Endodermal cell (in vitro differentiated cells): ENCODE measurements around the gene SRPRA. TPM values are rescaled to one million over a fixed set of nuclear protein-coding genes. Genes with fewer than 3 reads are reported as not detected.

ENCODE experiments used
- DNase-seq: peaks from one replicate; pipeline ENCODE4 v3.0.0-alpha.2; 2017
- H3K27ac ChIP-seq: 2 replicates; pipeline ENCODE4 v1.5.1; 2013; ENCODE audit warnings: mild to moderate bottlenecking, low read depth, low read length, moderate library complexity
- H3K27me3 ChIP-seq: 2 replicates; pipeline ENCODE4 v1.6.1; 2013; ENCODE audit warnings: mild to moderate bottlenecking, low read length, moderate library complexity; ENCODE audit not compliant: insufficient read depth, control insufficient read depth, poor library complexity, severe bottlenecking
- H3K36me3 ChIP-seq: 2 replicates; pipeline ENCODE4 v1.7.0; 2013; ENCODE audit warnings: mild to moderate bottlenecking, low read length, moderate library complexity; ENCODE audit not compliant: control insufficient read depth, insufficient read depth
- H3K4me1 ChIP-seq: one replicate; pipeline ENCODE4 v1.7.0; 2013; ENCODE audit warnings: low read length; ENCODE audit not compliant: control insufficient read depth, insufficient read depth
- H3K4me3 ChIP-seq: 2 replicates; pipeline ENCODE4 v1.5.1; 2013; ENCODE audit warnings: mild to moderate bottlenecking, low read length, moderate library complexity
- H3K9ac ChIP-seq: 2 replicates; pipeline ENCODE4 v1.6.1; 2013; ENCODE audit warnings: mild to moderate bottlenecking, low read length, moderate library complexity; ENCODE audit not compliant: poor library complexity, severe bottlenecking; ENCODE audit errors: extremely low read depth
- H3K9me3 ChIP-seq: 2 replicates; pipeline ENCODE4 v1.6.1; 2013; ENCODE audit warnings: mild to moderate bottlenecking, low read length, moderate library complexity; ENCODE audit not compliant: control insufficient read depth
- H3K27ac Mint-ChIP-seq: 2 replicates; pipeline ENCODE4 v1.8.0; 2020; ENCODE audit warnings: mixed read lengths
- H3K27me3 Mint-ChIP-seq: 2 replicates; pipeline ENCODE4 v1.8.0; 2021; ENCODE audit warnings: mild to moderate bottlenecking, mixed read lengths; ENCODE audit not compliant: insufficient read depth
- H3K36me3 Mint-ChIP-seq: 2 replicates; pipeline ENCODE4 v1.8.0; 2020; ENCODE audit warnings: low read depth, mixed read lengths
- H3K4me1 Mint-ChIP-seq: 2 replicates; pipeline ENCODE4 v1.8.0; 2020; ENCODE audit warnings: mixed read lengths
- H3K4me3 Mint-ChIP-seq: 2 replicates; pipeline ENCODE4 v1.8.0; 2020; ENCODE audit warnings: mild to moderate bottlenecking, moderate library complexity, mixed read lengths
- H3K9me3 Mint-ChIP-seq: 2 replicates; pipeline ENCODE4 v1.8.0; 2020; ENCODE audit warnings: mild to moderate bottlenecking, mixed read lengths
- WGBS, 2 experiments: methylation state at CpG; one replicate each; pipeline versions ENCODE4 v1.1.5 to v1.1.7; 2013; ENCODE audit warnings: missing lambda C conversion rate in 2 of 2, mixed read lengths in 1 of 2; ENCODE audit not compliant: insufficient coverage in 1 of 2, insufficient read length in 1 of 2; 5-methylcytosine and 5-hydroxymethylcytosine counted together
- total RNA-seq, 2 donors: library from RNA; stranded (reverse); fragmentation: NEBNext Ultra II Directional in 1 of 2; extraction: Animal tissue kit (Norgen Biotek cat#: 25700) in 1 of 2; gene quantifications; 2 replicates in 1 of 2; 3 replicates in 1 of 2; pipeline ENCODE4 v1.2.1, GENCODE V29; 2021
- TF ChIP-seq, protein P1 (sequence below): fragments of 200-600 bp; sonication (generic); conservative IDR thresholded peaks from 2 replicates; pipeline ENCODE4 v1.5.0; 2021; ENCODE audit warnings: antibody characterized with exemption, mild to moderate bottlenecking

SRPRA gene
- total RNA-seq, 2 donors from 2014 or later = 68.4 to 79.2 TPM

- Histone ChIP-seq H3K36me3 (peaks cover 23% of the 10 kb centered on the region), H3K9me3 (no peaks in the 10 kb centered on the region), H3K9ac (no peak overlapping the region), H3K4me1 (no peaks in the 10 kb centered on the region), H3K4me3 (no peak overlapping the region), H3K27me3 (no peaks in the 10 kb centered on the region), H3K27ac (no peak overlapping the region)
- peaks cover 7% of the 10 kb centered on the region for H3K4me1 Mint-ChIP-seq
- H3K4me3 Mint-ChIP-seq = no peak overlapping the region
- no peak overlapping the region for H3K27ac Mint-ChIP-seq
- TF ChIP-seq, protein P1, sequence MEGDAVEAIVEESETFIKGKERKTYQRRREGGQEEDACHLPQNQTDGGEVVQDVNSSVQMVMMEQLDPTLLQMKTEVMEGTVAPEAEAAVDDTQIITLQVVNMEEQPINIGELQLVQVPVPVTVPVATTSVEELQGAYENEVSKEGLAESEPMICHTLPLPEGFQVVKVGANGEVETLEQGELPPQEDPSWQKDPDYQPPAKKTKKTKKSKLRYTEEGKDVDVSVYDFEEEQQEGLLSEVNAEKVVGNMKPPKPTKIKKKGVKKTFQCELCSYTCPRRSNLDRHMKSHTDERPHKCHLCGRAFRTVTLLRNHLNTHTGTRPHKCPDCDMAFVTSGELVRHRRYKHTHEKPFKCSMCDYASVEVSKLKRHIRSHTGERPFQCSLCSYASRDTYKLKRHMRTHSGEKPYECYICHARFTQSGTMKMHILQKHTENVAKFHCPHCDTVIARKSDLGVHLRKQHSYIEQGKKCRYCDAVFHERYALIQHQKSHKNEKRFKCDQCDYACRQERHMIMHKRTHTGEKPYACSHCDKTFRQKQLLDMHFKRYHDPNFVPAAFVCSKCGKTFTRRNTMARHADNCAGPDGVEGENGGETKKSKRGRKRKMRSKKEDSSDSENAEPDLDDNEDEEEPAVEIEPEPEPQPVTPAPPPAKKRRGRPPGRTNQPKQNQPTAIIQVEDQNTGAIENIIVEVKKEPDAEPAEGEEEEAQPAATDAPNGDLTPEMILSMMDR = no peak
- WGBS, 2 experiments = 80 to 95% methylated on average over 1 to 5 of the region's 5 CpGs
- no peak for DNase-seq
- no peaks in the 10 kb centered on the region for H3K27me3 Mint-ChIP-seq
- peaks cover 31% of the 10 kb centered on the region for H3K36me3 Mint-ChIP-seq
- H3K9me3 Mint-ChIP-seq = no peaks in the 10 kb centered on the region
These were observed 25.0 kb upstream of the SRPRA start for GRCh38 chr11:126293726-126294125.

- Mint-ChIP-seq H3K4me3 (no peak overlapping the region), H3K9me3 (no peaks in the 10 kb centered on the region), H3K27ac (peak overlapping the region; percentile 66), H3K4me1 (peaks cover 7% of the 10 kb centered on the region), H3K27me3 (no peaks in the 10 kb centered on the region), H3K36me3 (peaks cover 25% of the 10 kb centered on the region)
- no peak for DNase-seq
- Histone ChIP-seq H3K4me1 (no peaks in the 10 kb centered on the region), H3K27ac (no peak overlapping the region), H3K27me3 (no peaks in the 10 kb centered on the region), H3K9me3 (no peaks in the 10 kb centered on the region), H3K9ac (no peak overlapping the region), H3K36me3 (peaks cover 20% of the 10 kb centered on the region), H3K4me3 (no peak overlapping the region)
- TF ChIP-seq, protein P1 = no peak
- 93 to 100% methylated on average over 5 to 12 of the region's 12 CpGs for WGBS, 2 experiments
These were observed 22.2 kb upstream of the SRPRA start for GRCh38 chr11:126290887-126291286.

DNA sequence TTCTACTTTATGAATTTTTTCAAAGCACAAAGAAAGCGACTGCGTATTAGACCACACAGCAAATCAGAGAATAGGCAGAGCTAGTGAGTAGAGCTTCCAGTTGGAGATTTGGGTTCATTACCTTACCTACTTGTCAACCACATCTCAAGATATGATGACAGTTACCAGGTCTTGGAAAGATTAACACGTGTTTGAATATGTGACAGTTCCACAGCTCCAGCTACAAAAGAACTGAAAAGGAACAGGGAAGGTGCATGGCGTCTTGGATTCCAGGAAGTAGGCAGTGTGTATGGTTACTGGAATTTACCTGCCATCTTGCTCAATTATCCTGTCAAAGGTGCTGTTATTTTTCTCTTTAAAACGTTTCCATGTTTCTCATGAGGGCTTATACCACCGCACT is 19.5 kb upstream of the SRPRA start:
- peaks cover 10% of the 10 kb centered on the region for H3K36me3 Mint-ChIP-seq
- no peak overlapping the region for H3K27ac Mint-ChIP-seq
- no peak for DNase-seq
- no peaks in the 10 kb centered on the region for H3K9me3 ChIP-seq
- H3K4me1 ChIP-seq = no peaks in the 10 kb centered on the region
- H3K9me3 Mint-ChIP-seq = no peaks in the 10 kb centered on the region
- no peaks in the 10 kb centered on the region for H3K27me3 ChIP-seq
- H3K9ac ChIP-seq = no peak overlapping the region
- TF ChIP-seq, protein P1 = no peak
- peaks cover 10% of the 10 kb centered on the region for H3K36me3 ChIP-seq
- H3K4me3 Mint-ChIP-seq = no peak overlapping the region
- no peak overlapping the region for H3K27ac ChIP-seq
- H3K4me3 ChIP-seq = no peak overlapping the region
- H3K27me3 Mint-ChIP-seq = no peaks in the 10 kb centered on the region
- 93 to 94% methylated on average over 4 to 6 of the region's 6 CpGs for WGBS, 2 experiments
- peaks cover 10% of the 10 kb centered on the region for H3K4me1 Mint-ChIP-seq
